GM19324 (cell line): ENCODE results near the gene SLC4A4.
"Not testable (repeated sequence)": the region's sequence is repeated elsewhere in the genome, so short reads cannot be mapped to it uniquely, and the experiment has no call there.

Experiments
- ATAC-seq: cut with Tn5 transposase; IDR thresholded peaks from one replicate; pipeline ENCODE4 v1.9.1; 2021; ENCODE audit warnings: mild to moderate bottlenecking, moderate library complexity; ENCODE audit not compliant: unreplicated experiment, low FRiP score

SLC4A4 gene

DNA sequence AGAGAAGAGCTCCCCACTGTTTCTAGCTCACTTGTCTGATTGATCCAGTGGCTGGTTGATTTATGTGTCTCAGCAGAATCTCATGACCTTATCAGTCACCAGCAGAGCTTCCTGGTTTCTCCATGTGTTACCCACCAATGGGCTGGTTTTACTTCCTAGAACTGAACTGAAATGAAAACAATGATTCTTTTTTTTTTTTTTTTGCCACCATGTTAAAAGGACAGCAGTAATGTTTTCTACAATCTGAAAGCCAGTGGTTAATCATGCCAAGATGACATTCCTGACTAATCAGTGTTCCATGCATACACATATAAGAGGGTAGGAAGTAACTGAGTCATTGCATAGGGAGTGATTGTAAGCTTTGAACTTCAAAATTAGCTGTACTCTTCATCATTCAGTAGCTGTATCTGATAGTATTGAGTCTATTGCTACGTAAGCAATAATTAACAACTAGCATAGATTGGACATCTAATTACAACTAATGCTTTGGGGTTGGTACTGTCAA is 67.7 kb downstream of the SLC4A4 start:
- no peak for ATAC-seq

DNA sequence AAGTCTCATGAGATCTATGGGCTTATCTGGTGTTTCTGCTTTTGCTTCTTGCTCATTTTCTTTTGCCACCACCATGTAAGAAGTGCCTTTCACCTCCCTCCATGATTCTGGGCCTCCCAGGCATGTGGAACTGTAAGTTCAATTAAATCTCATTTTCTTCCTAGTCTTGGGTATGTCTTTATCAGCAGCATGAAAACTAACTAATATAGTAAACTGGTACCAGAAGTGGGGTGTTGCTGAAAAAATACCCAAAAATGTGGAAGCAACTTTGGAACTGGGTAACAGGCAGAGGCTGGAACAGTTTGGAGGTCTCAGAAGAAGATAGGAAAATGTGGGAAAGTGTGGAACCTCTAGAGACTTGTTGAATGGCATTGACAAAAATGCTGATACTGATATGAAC is 70.1 kb downstream of the SLC4A4 start:
- ATAC-seq = not testable (repeated sequence)

DNA sequence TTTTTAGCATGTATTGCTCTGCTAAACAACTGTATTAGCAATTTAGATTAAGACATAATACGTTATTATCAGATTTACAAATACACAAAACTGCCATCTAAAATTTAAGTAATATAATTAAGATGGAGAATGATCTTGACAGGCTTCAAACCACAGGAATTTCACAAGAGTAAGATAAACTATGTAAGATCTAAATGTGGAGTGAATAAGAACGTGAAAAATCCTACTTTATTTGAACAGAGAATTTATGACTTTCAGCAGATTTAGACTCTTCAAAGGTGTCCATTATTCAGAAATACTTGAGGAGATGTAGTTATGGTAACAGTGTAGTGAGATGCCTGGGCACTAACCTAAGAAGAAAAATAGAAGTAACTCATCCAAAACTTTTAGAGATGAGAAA is 73.2 kb downstream of the SLC4A4 start:
- ATAC-seq = no peak

DNA sequence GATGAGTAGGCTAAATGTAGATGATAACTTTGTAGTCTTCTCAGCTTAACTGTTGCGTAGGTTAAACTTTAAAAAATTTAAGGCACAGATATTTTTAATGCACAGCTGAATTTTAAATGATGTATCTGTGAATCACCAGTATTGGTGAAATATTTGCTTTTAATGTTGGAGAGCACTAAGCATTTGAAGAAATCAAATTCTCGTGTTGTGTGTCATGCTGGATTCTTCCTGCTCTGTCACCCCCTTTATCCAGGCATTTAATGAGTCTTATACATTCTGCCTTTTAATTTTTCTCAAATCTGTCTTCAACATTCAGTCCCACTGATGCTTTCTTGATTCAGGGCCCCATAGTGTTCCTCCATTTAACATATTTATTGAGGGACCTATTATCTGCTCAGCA is 76.7 kb downstream of the SLC4A4 start:
- ATAC-seq = no peak

DNA sequence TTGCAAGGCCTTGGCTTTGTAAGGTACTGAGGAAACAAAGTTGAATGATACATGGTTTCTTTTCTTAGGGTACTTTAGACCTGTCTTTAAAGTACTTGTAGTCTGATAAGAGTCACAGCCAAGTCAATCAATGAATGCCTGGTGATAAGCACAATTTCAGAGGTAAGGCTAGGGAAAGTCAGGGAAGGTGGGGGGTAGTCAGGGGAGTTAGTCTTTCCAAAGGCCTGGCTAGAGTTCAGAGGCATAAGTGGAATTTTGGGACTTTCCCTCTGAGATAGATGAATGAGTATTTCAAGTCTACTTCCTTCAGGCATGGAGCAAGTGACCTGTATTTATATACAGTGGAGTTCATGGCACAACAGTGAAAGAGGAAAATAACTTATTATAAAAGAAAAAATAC is 78.3 kb downstream of the SLC4A4 start:
- no peak for ATAC-seq

DNA sequence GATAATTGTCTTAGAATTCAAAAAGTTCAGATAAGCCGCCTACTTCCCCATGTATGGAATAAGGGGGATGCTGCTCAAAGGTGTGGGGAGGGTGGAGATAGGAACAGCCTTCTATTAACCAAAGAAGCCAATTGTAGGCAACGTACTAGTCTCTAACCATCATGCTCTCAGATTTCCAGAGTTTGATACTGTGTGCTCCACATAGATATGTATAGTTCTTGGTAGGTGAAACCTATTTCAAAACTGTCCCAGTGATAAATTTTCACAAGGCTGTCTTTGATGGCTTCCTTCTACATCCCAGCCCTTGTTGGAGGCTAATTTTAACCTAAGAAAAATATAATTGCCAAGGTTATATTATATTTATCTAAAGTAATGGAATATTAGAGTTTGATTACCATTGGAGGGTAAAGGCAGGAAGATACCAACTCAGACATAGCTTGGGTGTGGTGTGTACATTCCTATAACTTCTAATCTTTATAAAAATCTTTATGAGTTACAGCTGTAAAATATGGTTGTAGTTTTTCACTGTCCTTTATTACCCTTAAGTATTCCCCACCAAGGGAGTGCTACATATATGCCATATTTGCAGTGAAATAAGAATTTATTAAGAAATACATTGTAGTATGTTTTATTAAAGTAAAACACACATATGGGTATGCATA is 87.7 kb downstream of the SLC4A4 start:
- no peak for ATAC-seq

DNA sequence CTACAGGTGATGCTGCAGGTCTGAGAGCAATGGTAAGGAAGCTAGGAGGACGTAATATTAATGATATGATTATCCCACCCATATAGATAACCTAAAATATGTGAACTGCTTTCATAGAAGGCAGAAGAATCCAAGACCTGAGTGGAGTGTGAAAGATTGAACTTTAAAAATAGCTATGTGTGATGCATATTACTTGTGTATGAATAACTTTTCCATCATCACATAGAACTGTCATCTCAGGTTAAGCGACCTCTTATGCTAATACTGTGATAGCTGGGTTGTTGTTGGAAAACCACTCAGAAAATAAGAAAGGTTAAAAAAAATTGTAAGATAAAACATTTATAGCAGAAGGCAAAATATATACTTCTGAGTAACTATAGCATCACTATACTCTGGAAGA is 90.3 kb downstream of the SLC4A4 start:
- ATAC-seq = no peak

DNA sequence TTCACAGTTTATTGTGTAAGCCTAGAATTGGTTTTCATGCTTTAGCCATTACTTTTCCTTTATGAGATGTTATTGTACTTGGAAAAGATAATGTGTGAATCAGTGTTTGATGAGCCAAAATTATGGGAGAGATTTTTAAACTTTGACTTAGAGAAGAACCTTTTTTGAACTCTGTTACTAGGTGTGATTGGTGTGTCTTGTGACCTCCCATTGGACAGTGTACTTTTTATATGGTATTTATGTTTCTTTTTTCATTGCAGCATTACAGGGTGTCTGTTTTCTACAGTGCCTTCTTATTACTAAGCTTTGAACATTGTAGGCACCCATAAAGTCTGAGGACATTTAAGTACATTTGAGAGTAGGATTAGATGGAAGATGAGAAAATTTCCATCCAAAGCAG is 91.1 kb downstream of the SLC4A4 start:
- ATAC-seq = no peak

DNA sequence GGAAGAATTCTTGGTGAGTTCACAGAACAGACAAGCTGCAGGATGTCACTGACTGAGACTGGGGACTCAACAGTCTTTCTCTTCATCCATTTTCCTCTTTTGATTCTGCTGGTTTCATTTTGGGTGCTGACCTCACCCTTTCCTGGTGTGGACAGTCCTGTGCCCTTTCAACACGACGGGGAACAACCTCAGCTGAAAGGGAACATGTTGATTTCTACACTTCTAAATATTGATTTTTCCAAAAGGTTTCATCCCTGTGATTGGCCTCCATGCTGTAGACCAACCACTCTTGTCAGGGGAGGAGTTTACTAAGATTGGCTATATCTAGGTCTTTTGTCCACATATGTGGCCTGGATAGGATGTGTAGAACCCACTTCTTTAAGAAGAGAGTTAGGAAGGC is 91.8 kb downstream of the SLC4A4 start:
- ATAC-seq = no peak

DNA sequence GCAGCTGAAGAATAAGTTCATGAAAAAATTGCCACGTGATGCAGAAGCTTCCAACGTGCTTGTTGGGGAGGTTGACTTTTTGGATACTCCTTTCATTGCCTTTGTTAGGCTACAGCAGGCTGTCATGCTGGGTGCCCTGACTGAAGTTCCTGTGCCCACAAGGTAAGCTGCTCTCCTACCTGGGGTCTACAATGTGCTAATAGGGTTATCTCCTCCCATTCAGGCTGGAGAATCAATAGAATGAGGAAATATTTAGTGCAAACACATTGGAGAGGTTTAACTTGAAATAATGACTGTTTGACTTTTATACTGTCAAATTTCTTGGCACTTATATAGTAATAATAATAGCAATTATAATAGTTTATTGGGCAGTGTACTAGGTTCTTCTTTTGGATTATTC is 101.8 kb downstream of the SLC4A4 start:
- no peak for ATAC-seq

DNA sequence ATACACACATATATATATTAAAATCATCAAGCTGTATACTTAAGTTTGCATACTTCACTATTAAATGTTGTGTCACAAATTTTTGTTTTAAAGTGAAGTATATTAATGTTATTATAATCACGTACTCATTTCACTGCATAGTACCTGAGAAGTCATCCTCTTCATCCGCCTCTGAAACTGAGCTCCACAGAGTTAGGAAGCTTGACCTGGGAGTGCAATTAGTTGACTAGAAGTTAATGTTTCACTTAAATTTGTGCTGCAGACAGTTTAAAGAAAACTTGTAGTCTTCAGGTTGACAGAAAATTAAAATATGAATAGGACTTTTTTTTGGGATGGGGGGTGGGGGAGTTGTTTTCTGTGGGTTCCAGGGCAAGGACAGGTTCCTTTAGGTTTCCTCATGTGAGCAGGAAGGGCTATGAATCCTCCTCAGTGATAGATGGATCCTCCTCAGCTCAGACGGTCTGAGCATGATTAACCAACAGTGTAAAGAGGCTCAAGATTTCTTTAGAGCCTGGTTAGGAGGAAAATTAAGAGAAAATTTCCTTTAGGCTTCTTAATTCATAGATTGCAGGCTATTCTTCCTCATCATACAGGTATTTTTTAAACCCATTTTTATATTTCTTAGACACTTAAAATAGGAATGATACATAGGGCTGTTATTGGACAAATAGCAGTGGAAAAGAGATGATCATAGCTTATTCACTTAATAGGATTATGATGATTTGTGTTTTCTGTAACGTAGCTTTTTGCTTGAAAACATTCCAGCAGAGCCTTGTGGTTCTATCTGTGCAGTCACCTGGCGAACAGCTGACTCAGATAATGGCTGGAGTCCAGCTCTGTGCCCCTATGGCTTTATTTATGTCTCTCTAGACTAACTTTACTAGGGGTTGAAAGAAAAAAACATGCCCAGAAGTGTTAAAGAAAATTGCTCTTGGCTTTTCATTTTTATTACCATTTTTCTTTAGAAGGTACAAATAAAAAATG is 102.7 kb downstream of the SLC4A4 start:
- no peak for ATAC-seq

DNA sequence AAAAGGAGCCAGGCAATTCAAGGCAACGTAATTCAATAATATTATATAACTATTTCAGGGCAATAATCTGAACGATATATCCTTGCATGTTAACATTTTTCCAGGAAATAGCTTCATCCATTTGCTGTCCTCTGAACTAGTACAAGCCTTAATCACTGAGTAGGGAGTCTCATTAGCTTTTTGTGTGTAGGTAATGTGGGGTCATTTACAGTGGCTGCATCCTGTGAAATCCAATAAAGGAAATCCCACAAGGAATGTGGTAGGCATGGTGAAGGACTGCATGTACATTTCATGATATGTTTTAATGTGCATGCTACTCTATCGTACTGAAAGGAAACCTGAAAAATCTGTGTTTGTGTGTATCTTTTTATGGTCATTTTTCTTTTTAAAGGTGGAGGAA is 103.5 kb downstream of the SLC4A4 start:
- ATAC-seq = no peak

DNA sequence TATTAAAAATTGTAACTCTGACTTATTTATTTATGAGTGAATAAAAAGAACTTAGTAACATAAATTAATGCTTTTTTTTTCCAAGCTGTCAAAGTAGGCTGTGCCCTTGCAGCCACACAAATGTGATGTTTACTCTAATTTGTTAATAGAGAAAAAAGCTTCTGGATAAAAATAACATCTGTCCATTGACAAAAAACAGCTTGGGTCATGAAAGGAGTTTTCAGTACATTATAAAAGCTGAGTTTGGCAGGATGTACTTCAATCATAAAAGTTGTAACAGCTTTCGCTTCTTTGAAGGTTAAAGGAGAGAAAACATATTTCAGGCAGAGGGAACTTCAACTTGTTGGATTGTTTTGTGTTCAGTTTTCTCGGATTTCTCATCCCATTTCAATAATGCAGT is 105.6 kb downstream of the SLC4A4 start:
- ATAC-seq = no peak

DNA sequence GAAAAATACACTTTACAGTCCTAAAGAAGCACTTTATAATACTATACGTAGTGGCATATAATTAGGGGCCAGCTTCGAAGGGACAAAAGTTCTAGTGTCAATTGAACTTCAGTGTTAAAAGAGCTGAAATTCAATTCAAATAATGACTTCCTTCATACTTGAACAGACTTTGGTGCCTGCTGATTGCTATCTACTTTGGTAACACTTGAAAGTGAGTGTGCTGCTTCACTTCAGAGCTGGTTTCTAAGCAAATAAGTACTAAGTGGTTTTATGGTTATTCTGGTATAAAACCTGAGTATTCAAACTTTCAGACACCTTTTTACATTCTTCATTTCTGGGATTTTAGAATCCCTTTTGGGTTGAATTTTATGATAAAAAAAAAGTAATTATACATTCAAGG is 107.0 kb downstream of the SLC4A4 start:
- no peak for ATAC-seq

DNA sequence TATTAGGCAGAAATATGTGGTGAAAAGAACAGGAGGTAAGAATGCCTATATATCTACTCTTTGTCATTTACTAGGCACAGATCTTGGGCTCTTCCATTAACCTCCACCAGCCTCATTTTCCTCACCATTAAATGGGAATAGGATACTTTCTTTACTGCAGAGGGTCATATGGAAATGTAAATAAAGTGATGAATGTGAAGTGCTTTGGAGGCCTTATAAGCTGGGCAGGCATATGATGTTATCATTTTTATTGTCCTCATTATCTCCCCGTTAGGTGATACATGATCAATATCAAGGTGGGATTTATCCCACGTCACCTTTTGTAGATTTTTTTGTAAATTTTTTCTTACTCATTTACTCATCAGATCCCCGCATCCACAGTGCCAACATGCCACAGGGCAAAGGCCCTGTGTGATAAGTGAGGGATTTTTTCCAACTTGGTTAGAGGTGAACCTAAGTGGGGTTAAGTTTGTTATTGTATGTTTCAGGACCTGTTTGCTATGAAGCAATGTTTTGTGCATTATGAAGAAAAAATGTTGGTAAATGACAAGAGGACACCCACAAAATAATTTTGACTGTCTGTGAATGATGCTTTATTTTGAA is 107.8 kb downstream of the SLC4A4 start:
- no peak for ATAC-seq

DNA sequence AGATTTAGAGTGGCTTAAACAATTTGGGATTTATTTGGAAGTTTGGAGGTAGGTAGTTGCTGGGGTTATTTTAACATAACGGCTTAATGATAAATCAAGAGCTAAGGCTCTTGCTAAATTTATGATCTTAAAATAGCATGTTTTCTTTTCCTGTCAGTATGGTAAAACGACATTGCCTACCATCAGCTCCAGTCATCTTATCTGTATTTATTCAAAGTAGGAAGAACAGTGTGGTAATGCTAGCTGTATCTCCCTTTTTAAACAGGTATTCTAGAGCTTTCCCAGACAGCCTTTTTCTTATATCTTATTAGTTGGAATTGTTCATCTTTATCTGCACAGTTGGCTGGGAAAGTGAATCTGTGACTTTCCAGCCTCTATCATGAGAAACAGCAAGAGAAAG is 110.2 kb downstream of the SLC4A4 start:
- no peak for ATAC-seq

DNA sequence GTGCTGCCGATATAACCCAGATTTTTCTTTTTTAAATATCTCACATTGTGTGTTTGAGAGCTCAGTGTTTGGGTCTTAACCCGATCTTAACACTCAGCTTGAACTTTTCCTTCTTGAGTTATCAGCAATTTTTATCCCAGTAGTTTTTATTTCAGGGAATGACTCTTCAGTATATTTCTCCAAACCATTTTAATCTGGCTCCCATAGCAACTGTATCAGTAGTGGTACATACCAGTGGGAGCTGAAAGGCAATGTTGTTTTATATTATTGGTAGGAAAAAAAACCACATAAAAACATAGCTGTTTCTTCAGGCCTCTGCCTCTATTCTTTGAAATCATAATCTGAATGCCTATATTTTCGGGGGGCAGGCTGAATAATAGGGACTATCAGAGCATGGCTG is 111.1 kb downstream of the SLC4A4 start:
- ATAC-seq = no peak

DNA sequence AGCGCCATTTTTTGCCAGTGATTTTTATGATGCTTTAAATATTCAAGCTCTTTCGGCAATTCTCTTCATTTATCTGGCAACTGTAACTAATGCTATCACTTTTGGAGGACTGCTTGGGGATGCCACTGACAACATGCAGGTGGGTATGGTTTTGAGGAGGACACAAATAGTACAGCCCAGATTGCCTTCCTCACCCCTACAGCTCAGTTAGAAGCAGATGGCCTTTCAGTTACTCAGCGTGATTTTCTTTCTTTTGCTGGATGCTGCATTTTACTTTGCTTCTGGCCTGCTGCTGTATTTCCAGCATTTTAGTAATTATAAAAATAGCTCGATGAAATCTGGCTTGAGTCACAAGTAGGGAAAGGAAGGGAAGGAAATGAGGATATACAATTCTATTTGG is 114.7 kb downstream of the SLC4A4 start:
- ATAC-seq = no peak

DNA sequence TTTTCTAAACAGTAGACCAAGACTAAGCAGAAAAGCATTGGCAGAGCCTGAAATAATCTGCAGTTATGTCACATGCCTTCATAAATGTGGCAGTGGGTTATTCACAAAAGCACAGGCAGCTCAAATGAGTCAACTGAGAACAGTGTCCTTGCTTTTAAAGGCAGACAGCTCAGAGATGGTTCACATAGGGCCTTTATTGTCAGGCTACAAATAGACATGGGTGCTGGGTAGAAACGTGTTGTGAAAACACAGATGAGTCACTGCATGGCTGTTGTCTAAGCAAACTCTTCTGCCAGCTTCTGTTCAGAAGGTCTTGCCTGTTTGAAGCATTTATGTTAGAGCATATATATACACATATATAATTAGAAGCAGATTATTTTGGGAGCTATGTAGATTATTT is 118.0 kb downstream of the SLC4A4 start:
- ATAC-seq = no peak

DNA sequence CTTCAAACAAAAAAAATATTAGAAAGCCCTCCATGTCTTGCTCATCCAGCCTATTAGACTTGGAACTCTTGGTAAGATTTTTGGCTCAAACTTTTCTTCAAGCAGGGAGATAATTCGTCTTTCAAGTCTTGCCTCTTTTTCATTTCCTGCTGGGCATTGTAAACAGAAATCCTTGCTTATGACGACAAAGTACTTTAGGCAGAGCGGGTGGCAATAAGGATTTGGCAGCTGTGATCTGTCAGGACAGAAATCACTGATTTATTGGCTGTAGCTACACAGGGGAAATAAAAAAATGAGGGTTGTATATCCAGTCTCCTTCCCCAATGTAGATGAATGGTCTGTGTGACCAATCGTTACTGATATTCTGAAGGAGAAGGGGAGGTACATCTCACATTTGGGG is 121.6 kb downstream of the SLC4A4 start:
- ATAC-seq = no peak

DNA sequence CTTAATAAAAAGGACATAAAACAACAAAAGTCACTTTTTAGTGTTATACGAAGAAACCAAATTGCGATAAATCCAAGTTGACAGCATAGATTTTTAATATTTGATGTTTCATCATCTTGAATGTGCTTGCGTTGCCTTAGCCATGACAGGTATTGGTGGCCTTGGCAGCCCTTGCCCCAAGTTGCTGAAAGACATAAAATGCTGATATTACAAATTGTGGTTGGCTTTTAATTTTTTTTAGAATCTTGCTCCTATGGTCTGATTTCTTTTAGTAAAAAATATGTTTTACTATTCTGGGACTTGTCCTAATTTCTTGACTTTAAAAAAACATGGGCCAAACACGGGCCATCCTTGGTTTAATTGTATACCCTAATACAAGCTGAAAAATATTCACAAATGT is 122.6 kb downstream of the SLC4A4 start:
- ATAC-seq = no peak
